Iris pigment epithelial cell (primary cell): ENCODE results near the gene XRCC5.

ENCODE experiments used
- DNase-seq: peaks from one replicate; pipeline ENCODE4 v3.0.0-alpha.2; 2011; ENCODE audit warnings: low read depth

Gene XRCC5

GRCh38 chr2:216159144-216159543 lies 50.0 kb downstream of the XRCC5 start:
- peak; percentile 38 for DNase-seq

- peak; percentile 18 for DNase-seq
Measured at GRCh38 chr2:216159646-216160045, 50.5 kb downstream of the XRCC5 start.

GRCh38 chr2:216160786-216161185 lies 51.6 kb downstream of the XRCC5 start:
- DNase-seq, result peak; percentile 16

GRCh38 chr2:216161967-216162366 lies 52.8 kb downstream of the XRCC5 start:
- DNase-seq, result no peak

GRCh38 chr2:216163518-216163917 lies 54.4 kb downstream of the XRCC5 start:
- DNase-seq, result peak; percentile 83

GRCh38 chr2:216164087-216164486 lies 54.9 kb downstream of the XRCC5 start:
- no peak for DNase-seq

DNA sequence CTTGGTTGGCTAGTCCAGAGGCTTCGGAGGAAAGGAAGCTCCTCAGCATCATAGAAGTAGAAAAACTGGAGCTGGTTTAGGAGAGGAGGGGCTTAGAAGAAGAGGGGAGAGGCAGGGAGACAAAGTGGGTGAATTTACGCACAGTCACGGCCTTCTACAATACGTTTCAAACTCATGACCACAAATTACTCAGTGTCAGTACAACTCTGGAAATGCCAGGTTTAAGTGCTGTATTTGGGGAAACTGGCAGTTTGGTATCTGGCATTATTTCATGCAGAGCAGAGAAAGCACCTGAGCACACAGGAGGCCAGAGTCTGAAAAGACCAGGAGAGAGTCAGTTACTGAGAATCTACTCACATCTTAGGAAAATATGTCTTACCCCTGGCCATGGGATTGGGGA lies 55.4 kb downstream of the XRCC5 start:
- DNase-seq, result no peak

GRCh38 chr2:216165711-216166110 lies 56.6 kb downstream of the XRCC5 start:
- DNase-seq, result no peak

- no peak for DNase-seq
Measured at GRCh38 chr2:216169087-216169486, 59.9 kb downstream of the XRCC5 start.

GRCh38 chr2:216170076-216170763 lies 61.1 kb downstream of the XRCC5 start:
- DNase-seq, result no peak

DNA sequence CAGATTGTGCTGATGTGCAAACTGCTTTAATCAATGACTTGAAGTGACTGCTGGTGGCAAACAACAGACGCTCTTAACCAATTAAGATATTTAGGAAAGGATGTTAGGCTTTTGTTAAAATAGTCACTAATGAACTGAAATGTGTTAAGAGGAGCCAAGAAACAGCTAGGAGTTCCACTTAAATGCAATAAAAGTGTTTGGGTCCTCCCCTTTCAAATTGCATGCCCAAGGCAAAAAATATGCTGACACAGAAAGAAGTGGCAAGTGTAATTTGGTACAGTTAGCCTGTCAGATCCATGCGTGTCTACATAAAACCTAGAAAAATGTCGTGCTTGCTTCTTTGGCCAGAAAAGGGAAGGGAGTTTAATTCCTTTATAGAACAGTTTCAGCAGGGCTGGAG lies 61.9 kb downstream of the XRCC5 start:
- no peak for DNase-seq

GRCh38 chr2:216172493-216172892 lies 63.3 kb downstream of the XRCC5 start:
- no peak for DNase-seq

- no peak for DNase-seq
Measured at GRCh38 chr2:216179015-216179414, 69.9 kb downstream of the XRCC5 start.

DNA sequence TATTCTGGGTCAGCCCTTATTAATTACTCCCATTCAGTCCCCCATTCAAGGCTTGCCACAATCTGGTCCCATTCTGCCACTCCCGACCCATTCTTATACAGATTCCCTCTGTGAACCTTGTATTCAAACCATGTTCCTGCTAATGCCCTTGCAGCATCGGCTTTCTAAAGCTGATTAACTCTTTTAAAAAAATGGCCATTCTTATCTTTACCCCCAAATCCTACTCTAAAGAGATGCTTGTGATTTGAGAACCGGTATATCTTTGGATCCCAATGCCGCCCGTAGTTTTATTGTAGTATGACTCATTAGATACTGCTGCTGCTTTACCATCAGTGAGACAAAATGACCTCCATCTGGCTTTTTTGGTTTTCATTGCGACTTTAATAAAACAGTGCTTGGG lies 72.2 kb downstream of the XRCC5 start:
- DNase-seq, result no peak

- no peak for DNase-seq
Measured at GRCh38 chr2:216181953-216182461, 72.9 kb downstream of the XRCC5 start.

DNA sequence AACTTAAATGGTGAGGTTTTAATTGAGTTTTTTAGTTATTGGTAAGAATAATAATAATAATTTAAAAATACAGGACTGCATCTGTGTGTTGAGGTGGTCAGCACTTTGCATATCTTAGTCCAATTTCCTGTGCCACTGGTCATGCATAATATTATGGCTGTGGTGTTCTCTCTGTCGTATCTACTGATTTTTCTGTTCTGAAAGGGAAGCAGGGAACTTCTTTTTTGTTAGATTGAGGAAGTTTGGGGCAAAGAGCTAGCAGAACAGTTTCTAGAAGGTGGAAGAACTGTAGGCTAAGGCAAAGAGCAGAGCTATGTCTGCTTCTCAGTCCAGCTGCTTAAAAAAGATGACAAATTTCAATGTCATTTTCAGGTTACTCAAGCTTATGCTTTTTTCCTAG lies 74.3 kb downstream of the XRCC5 start:
- no peak for DNase-seq

- DNase-seq, result no peak
Measured at GRCh38 chr2:216188559-216188850, 79.4 kb downstream of the XRCC5 start.

- DNase-seq, result peak; percentile 54
Measured at GRCh38 chr2:216188956-216189355, 79.8 kb downstream of the XRCC5 start.

DNA sequence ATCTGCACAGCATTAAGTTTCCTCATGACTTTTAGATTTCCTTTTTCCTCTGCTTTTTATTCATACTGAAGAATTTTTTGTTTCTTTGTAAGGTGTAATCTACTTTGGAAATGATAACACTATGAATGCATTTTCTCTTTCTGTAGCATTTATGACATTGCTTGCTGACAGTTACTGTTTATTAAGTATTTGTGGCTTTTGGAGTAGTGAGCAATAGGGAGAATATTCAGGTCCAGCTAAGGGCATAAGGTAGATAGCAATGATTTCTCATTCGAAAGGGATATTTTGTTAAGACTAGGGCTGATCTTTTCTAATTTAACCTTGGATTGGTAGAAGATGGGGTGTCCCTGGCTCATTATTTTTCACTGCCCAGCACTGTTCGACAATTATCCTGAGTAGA lies 80.3 kb downstream of the XRCC5 start:
- DNase-seq, result peak; percentile 51

- DNase-seq, result no peak
Measured at GRCh38 chr2:216192181-216192580, 83.0 kb downstream of the XRCC5 start.

GRCh38 chr2:216192931-216193330 lies 83.8 kb downstream of the XRCC5 start:
- no peak for DNase-seq

- DNase-seq, result no peak
Measured at GRCh38 chr2:216194013-216194412, 84.9 kb downstream of the XRCC5 start.

DNA sequence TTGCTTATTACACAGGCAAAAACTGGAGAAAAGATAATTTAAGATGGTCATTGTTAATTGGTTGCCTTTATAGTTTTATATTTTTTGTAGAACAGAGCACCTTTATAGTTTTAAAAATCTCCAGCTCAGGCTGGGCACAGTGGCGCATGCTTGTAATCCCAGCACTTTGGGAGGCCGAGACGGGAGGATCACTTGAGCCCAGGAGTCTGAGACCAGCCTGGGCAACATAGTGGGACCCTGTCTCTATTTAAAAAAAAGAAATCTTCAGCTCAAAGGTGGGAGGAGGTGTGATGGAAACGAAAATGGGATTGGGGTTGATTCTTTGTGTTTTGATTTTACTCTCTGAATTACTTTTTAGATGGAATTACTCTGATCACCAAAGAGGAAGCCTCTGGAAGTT lies 85.4 kb downstream of the XRCC5 start:
- no peak for DNase-seq

DNA sequence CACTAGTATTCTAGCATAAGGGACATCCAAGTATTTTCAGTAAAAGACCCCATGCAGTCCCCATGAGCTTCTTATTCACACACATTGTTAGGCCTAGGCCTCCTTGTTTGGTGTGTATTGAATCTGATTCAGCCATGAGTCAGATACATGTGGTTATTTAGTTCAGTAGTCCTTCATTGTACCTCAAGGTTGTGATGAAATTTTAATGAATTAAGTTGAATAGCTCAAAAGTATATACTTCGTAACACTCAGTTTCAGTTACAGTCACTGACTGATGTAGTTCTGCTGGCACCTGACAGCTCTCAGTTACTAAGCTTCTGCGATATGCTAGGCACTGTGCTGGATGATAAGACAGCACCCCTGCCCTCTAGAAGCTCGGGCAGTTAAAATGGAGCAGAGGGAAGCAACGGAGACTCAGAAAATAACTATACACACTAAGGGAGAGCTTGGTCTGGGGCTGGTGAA lies 86.4 kb downstream of the XRCC5 start:
- DNase-seq, result peak; percentile 94
